Lower lobe of right lung (tissue), 2 donors: ENCODE data around the gene EDA. TPM values are rescaled to one million over a fixed set of nuclear protein-coding genes. Genes with fewer than 3 reads are reported as not detected.

ENCODE experiments used
- ATAC-seq, 2 donors: fragments of 200-7000 bp; cut with Tn5 transposase; one replicate each; pipeline ENCODE4 v1.9.1; 2020 to 2022; ENCODE audit warnings: mild to moderate bottlenecking in 2 of 2, moderate library complexity in 2 of 2
- DNase-seq: peaks from one replicate; pipeline ENCODE4 v3.0.0-alpha.2; 2020
- H3K27ac ChIP-seq: fragments of 200-600 bp; one replicate; pipeline ENCODE4 v1.8.0; 2022
- H3K27me3 ChIP-seq: fragments of 200-600 bp; one replicate; pipeline ENCODE4 v1.8.0; 2022; ENCODE audit warnings: low read depth
- H3K36me3 ChIP-seq: fragments of 200-600 bp; one replicate; pipeline ENCODE4 v1.8.0; 2022; ENCODE audit warnings: mild to moderate bottlenecking
- H3K4me1 ChIP-seq: fragments of 200-600 bp; one replicate; pipeline ENCODE4 v1.8.0; 2022
- H3K4me3 ChIP-seq: fragments of 200-600 bp; one replicate; pipeline ENCODE4 v1.8.0; 2022; ENCODE audit warnings: mild to moderate bottlenecking
- H3K9me3 ChIP-seq: fragments of 200-600 bp; one replicate; pipeline ENCODE4 v1.8.0; 2022
- CTCF ChIP-seq: fragments of 200-600 bp; IDR thresholded peaks from one replicate; pipeline ENCODE4 v1.8.0; 2022; ENCODE audit warnings: antibody characterized with exemption, mild to moderate bottlenecking
- intact Hi-C: fragments of 100-400 bp; cut with DNase I; formaldehyde crosslinking; loops from one replicate; pipeline ENCODE4 v1.11.0; 2022
- total RNA-seq: library from RNA; stranded (reverse); fragmentation: NEBNext Ultra II Directional; extraction: Animal tissue kit (Norgen Biotek cat#: 25700); gene quantifications from one replicate; pipeline ENCODE4 v1.2.1, GENCODE V29; 2021
- donor health status: DM: no; HTN: yes; CAD: no; lungs with severe emphysema.

EDA gene
- total RNA-seq, 1 donor from 2014 or later, result 5.5 TPM

- TF ChIP-seq CTCF, result no peak
- no peak overlapping the region for H3K27ac ChIP-seq
- ATAC-seq (no peak), DNase-seq (no peak)
- intact Hi-C loops, result no loop called here
- H3K27me3 ChIP-seq, result no peaks in the 10 kb centered on the region
- no peak overlapping the region for H3K4me3 ChIP-seq
- no peaks in the 10 kb centered on the region for H3K36me3 ChIP-seq
- no peaks in the 10 kb centered on the region for H3K9me3 ChIP-seq
- no peaks in the 10 kb centered on the region for H3K4me1 ChIP-seq
These were observed 303.8 kb downstream of the EDA start for GRCh38 chrX:69919749-69920148.

- Histone ChIP-seq H3K27me3 (no peaks in the 10 kb centered on the region), H3K36me3 (no peaks in the 10 kb centered on the region), H3K9me3 (no peaks in the 10 kb centered on the region), H3K4me1 (no peaks in the 10 kb centered on the region), H3K4me3 (no peak overlapping the region), H3K27ac (no peak overlapping the region)
- intact Hi-C loops, result no loop called here
- TF ChIP-seq CTCF, result no peak
- no peak for ATAC-seq
- DNase-seq, result no peak
These were observed 316.4 kb downstream of the EDA start for GRCh38 chrX:69932323-69932722.

- no peak overlapping the region for H3K4me3 ChIP-seq
These were observed 332.4 kb downstream of the EDA start for GRCh38 chrX:69948276-69948797.

GRCh38 chrX:69951753-69952152, 335.8 kb downstream of the EDA start:
- H3K27me3 ChIP-seq, result no peaks in the 10 kb centered on the region
- H3K4me3 ChIP-seq, result no peak overlapping the region
- no peak for DNase-seq
- no peak for TF ChIP-seq CTCF
- ATAC-seq, result no peak
- no peaks in the 10 kb centered on the region for H3K9me3 ChIP-seq
- no peak overlapping the region for H3K27ac ChIP-seq
- intact Hi-C loops, result no loop called here
- H3K36me3 ChIP-seq, result no peaks in the 10 kb centered on the region
- H3K4me1 ChIP-seq, result no peaks in the 10 kb centered on the region

More at GRCh38 chrX:69948276-69948797, 332.4 kb downstream of the EDA start:
- Histone ChIP-seq H3K9me3 (no peaks in the 10 kb centered on the region), H3K27ac (no peak overlapping the region), H3K27me3 (no peaks in the 10 kb centered on the region), H3K36me3 (no peaks in the 10 kb centered on the region), H3K4me1 (no peaks in the 10 kb centered on the region)
- intact Hi-C loops, result no loop called here
- TF ChIP-seq CTCF, result no peak
- ATAC-seq (no peak), DNase-seq (no peak)

GRCh38 chrX:69959712-69960111, 343.8 kb downstream of the EDA start:
- H3K36me3 ChIP-seq, result no peaks in the 10 kb centered on the region
- intact Hi-C loops, result no loop called here
- H3K9me3 ChIP-seq, result no peaks in the 10 kb centered on the region
- H3K4me1 ChIP-seq, result no peaks in the 10 kb centered on the region
- DNase-seq (no peak), ATAC-seq (no peak)
- H3K4me3 ChIP-seq, result no peak overlapping the region
- H3K27me3 ChIP-seq, result no peaks in the 10 kb centered on the region
- H3K27ac ChIP-seq, result no peak overlapping the region
- TF ChIP-seq CTCF, result no peak
